Activated naive CD8-positive, alpha-beta T cell treated with anti-CD3 and anti-CD28 coated beads, Interleukin-2, amount 50 U/mL, for 24 hours (primary cell): Measurements from ENCODE around the gene ZNRF1.

Experiments
- ATAC-seq: fragments of 150-1000 bp; cut with Tn5 transposase; one replicate; pipeline ENCODE4 v1.10.0; 2021
- DNase-seq: peaks from one replicate; pipeline ENCODE4 v3.0.0; 2021
- H3K27ac Mint-ChIP-seq: one replicate; pipeline ENCODE4 v1.8.0; 2021; ENCODE audit warnings: mild to moderate bottlenecking, mixed read lengths
- H3K27me3 Mint-ChIP-seq: one replicate; pipeline ENCODE4 v1.8.0; 2021; ENCODE audit warnings: mixed read lengths
- H3K36me3 Mint-ChIP-seq: one replicate; pipeline ENCODE4 v1.8.0; 2021; ENCODE audit warnings: low read depth, mixed read lengths
- H3K4me1 Mint-ChIP-seq: one replicate; pipeline ENCODE4 v1.8.0; 2021; ENCODE audit warnings: mixed read lengths
- H3K4me3 Mint-ChIP-seq: one replicate; pipeline ENCODE4 v1.8.0; 2021; ENCODE audit warnings: mild to moderate bottlenecking, moderate library complexity, mixed read lengths
- H3K9me3 Mint-ChIP-seq: one replicate; pipeline ENCODE4 v1.8.0; 2021; ENCODE audit warnings: mixed read lengths

Gene ZNRF1

DNA sequence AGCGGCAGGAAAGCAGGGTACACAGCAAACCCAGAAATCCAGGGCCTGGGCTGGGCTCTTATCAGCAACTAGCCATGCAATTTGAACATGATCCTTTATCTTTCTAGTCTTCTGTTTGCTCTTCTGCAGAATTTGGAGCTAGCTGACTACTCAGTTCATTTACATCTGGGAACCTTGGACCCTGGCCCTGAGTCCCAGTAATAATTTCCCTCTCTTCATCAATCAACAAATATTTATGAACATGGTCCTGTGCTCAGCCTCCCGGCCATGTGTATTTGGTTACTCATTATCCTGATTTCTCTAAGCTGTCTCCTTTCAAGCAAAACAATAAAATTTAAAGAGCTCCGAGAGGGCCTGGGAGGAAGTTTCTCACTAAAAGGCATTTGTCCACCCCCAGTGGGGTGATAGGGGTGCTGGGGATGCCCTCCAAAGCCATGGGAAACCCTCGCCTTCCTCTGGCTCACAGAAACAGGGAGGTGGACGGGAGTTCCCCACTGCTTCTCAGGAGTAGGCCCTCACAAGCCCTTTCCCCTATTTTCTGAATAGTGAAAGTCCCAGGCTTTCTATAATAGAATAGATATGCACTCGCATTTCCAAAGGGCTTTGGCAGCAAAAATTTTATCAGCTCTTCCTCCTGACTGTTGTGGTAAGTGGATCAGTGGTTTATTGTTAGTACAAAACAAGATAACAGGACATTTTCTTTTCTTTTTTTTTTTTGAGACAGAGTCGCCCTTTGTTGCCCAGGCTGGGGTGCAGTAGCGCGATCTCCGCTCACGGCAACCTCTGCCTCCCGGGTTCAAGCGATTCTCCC, 7.0 kb upstream of the ZNRF1 start:
- no peaks in the 10 kb centered on the region for H3K36me3 Mint-ChIP-seq
- ATAC-seq (no peak), DNase-seq (no peak)
- peaks cover 1% of the 10 kb centered on the region for H3K27me3 Mint-ChIP-seq
- H3K9me3 Mint-ChIP-seq = no peaks in the 10 kb centered on the region
- H3K27ac Mint-ChIP-seq = no peak overlapping the region
- no peak overlapping the region for H3K4me3 Mint-ChIP-seq
- H3K4me1 Mint-ChIP-seq = no peaks in the 10 kb centered on the region

DNA sequence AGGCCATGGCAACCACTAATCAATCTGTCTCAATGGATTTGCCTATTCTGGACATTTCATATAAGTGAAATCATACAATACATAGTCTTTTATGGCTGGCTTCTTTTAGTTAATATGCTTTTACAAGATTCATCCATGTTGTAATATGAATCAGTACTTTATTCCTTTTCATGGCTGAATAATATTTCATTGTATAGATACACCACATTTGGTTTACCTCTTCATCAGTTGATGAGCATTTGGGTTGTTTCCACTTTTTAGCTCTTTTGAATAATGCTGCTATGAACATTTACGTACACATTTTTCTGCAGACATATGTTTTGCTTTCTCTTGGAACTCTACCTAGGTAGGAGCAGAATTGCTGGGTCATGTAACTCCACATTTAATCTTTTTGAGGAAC, 2.8 kb upstream of the ZNRF1 start:
- Mint-ChIP-seq H3K36me3 (no peaks in the 10 kb centered on the region), H3K4me1 (peaks cover 18% of the 10 kb centered on the region), H3K27ac (no peak overlapping the region), H3K4me3 (no peak overlapping the region), H3K9me3 (no peaks in the 10 kb centered on the region), H3K27me3 (peaks cover 17% of the 10 kb centered on the region)
- DNase-seq (no peak), ATAC-seq (no peak)

DNA sequence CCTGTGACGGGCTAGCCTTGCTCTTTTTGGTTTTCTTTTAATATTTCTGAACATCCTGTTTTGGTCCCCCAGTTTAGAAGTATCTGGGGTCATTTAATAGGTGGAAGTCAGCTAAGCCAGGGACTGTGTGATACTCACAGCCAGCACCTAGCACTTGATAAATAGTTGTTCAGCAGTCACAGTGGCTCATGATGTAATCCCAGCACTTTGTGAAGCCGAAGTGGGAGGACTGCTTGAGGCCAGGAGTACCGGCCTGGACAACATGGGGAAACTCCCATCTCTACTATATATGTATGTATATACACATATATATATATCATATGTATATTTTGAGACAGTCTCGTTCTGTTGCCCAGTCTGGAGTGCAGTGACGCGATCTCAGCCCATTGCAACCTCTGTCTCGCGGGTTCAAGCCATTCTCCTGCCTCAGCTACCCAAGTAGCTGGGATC, 1.8 kb upstream of the ZNRF1 start:
- no peak for ATAC-seq
- Mint-ChIP-seq H3K4me1 (peaks cover 20% of the 10 kb centered on the region), H3K4me3 (no peak overlapping the region), H3K27me3 (peaks cover 24% of the 10 kb centered on the region), H3K27ac (no peak overlapping the region), H3K9me3 (no peaks in the 10 kb centered on the region), H3K36me3 (no peaks in the 10 kb centered on the region)
- no peak for DNase-seq

DNA sequence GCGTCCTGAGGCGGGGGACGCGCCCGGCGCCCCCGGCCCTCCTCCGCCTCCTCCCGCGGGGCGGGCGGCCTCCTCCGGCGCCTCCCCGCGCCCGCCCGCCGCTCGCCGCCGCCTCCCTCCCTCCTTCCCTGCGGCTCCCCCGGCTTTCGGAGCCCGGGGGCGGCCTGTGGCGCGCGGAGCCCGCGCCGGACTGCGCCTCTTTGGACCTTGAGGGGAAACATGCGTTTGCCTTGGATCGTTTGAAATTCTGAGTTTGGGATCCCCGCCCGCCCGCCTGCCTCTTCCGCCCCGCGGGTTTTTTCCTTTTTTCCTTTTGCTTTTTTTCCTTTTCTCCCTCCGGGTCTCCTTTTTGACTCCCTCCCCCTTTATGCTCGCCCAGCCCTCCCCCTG, 390 bp downstream of the ZNRF1 start:
- Mint-ChIP-seq H3K4me1 (peaks cover 26% of the 10 kb centered on the region), H3K27ac (no peak overlapping the region), H3K27me3 (peaks cover 23% of the 10 kb centered on the region), H3K4me3 (peak overlapping the region; percentile 64), H3K9me3 (no peaks in the 10 kb centered on the region), H3K36me3 (no peaks in the 10 kb centered on the region)
- ATAC-seq (peak; percentile 27), DNase-seq (peak; percentile 29)

DNA sequence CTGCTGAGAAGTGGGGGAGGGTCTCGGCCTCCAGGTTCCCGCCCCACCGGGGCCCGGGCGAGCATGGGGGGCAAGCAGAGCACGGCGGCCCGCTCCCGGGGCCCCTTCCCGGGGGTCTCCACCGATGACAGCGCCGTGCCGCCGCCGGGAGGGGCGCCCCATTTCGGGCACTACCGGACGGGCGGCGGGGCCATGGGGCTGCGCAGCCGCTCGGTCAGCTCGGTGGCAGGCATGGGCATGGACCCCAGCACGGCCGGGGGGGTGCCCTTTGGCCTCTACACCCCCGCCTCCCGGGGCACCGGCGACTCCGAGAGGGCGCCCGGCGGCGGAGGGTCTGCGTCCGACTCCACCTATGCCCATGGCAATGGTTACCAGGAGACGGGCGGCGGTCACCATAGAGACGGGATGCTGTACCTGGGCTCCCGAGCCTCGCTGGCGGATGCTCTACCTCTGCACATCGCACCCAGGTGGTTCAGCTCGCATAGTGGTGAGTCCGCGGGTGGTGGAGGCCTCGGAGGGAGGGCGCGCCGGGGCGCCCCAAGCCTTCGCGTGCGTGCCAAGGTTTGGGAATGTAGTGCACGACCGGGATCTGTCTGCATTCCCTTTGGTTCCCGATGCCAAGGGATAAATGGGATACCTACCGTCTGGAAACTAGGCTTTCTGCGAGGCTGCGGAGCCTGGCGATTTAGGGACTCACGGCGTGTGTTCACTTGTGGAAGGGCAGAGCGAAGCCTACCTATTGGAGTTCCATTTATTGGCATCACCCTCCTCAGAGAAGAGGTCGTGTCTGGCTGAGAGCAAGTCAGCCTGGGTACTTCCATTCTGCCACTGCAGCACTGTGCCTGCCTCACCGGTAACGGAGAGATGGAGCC, 1.0 kb downstream of the ZNRF1 start:
- no peaks in the 10 kb centered on the region for H3K36me3 Mint-ChIP-seq
- ATAC-seq = peak; percentile 36
- peaks cover 23% of the 10 kb centered on the region for H3K27me3 Mint-ChIP-seq
- peak overlapping the region; percentile 78 for H3K4me3 Mint-ChIP-seq
- H3K9me3 Mint-ChIP-seq = no peaks in the 10 kb centered on the region
- H3K27ac Mint-ChIP-seq = no peak overlapping the region
- peak; percentile 45 for DNase-seq
- H3K4me1 Mint-ChIP-seq = peaks cover 26% of the 10 kb centered on the region

DNA sequence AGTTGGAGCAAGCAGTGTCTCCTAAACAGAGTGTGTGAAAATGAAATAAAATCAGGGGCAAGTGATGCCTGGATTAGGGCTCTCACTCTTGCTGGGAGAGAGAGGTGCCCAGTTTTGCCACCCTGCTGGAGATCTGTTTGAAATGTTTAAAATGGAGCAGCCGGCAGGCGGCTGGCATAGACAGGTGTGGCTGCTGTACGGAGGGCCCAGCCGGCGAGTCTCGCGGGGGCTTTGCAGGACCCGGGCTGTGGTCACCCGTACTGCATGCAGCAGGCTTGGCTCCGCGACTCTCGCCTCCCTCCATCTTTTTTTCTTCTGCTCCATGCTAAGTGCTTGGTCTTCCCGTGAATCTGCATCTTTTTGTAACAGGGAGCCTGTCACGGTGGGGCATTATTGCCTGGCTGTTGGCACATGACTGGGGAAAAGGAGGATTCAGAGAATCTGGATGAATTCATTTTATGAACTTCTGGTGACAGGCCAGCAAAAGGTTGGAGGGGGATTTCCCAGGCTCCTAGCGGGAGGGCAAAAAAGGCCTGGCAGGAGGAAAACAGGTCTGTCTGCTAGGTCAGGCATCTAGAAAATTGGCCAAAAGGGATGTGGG, 1.8 kb downstream of the ZNRF1 start:
- peak overlapping the region; percentile 78 for H3K4me3 Mint-ChIP-seq
- no peak overlapping the region for H3K27ac Mint-ChIP-seq
- peaks cover 23% of the 10 kb centered on the region for H3K27me3 Mint-ChIP-seq
- no peaks in the 10 kb centered on the region for H3K9me3 Mint-ChIP-seq
- H3K36me3 Mint-ChIP-seq = no peaks in the 10 kb centered on the region
- ATAC-seq (no peak), DNase-seq (no peak)
- peaks cover 26% of the 10 kb centered on the region for H3K4me1 Mint-ChIP-seq

DNA sequence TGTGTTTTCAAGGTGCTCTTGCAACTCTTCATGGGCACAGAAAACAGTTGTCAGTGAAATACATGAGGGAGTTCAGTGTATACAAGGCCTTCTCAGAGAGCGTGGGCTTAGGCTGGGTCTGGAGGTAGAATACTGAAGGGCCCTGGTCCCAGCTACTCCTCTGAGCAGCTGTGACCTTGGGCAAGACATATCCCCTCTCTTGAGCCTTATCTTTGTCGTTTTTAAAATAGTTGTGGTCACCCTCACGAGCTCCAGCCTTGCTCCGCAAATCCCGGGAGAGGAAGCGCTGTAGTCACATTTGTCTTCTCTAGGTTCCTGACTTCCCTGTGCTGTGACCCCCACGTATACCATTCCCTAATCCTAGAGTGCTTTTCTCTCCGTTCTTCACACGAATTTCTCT, 3.6 kb downstream of the ZNRF1 start:
- no peak overlapping the region for H3K4me3 Mint-ChIP-seq

DNA sequence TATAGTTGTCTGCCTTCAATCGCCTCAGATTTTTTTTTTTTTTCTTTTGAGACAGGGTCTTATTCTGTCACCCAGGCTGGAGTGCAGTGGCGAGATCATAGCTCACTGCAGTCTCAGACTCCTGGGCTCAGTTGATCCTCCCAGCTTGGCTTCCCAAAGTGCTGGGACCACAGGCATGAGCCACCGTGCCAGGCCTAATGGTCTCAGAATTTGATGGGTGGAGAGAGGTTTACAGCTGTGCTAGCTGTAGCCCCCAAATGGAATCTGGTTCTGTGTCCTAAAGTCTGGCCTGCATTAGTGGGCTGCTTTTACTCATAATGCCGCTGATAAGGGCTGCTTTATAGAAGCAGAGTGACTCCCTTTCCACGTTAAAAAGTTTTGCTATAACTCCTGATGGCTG, 5.1 kb downstream of the ZNRF1 start:
- Mint-ChIP-seq H3K4me1 (peaks cover 24% of the 10 kb centered on the region), H3K9me3 (no peaks in the 10 kb centered on the region), H3K27me3 (peaks cover 18% of the 10 kb centered on the region), H3K4me3 (no peak overlapping the region), H3K36me3 (no peaks in the 10 kb centered on the region), H3K27ac (no peak overlapping the region)
- DNase-seq (no peak), ATAC-seq (no peak)

More for the DNA sequence above, 3.6 kb downstream of the ZNRF1 start:
- Mint-ChIP-seq H3K27me3 (peaks cover 21% of the 10 kb centered on the region), H3K9me3 (no peaks in the 10 kb centered on the region), H3K4me1 (peaks cover 26% of the 10 kb centered on the region), H3K27ac (no peak overlapping the region), H3K36me3 (no peaks in the 10 kb centered on the region)
- ATAC-seq = no peak
- no peak for DNase-seq

DNA sequence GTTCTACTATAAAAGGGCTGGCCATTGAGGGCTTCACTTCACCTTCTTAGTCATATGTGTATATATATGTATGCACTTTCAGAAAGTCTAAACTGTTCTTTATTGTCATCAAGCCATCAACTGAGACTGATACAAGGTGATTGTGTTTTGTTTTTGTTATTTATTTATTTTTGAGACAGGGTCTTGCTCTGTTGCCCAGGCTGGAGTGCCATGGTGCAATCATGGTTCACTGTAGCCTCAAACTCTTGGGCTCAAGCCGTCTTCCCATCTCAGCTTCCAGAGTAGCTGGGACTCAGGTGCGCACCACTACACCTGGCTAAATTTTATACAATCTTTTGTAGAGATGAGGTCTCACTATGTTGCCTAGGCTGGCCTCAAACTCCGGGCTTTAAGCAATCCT, 5.6 kb downstream of the ZNRF1 start:
- Mint-ChIP-seq H3K36me3 (no peaks in the 10 kb centered on the region), H3K27me3 (peaks cover 18% of the 10 kb centered on the region), H3K9me3 (no peaks in the 10 kb centered on the region), H3K27ac (no peak overlapping the region), H3K4me3 (no peak overlapping the region), H3K4me1 (peaks cover 28% of the 10 kb centered on the region)
- ATAC-seq (no peak), DNase-seq (no peak)

DNA sequence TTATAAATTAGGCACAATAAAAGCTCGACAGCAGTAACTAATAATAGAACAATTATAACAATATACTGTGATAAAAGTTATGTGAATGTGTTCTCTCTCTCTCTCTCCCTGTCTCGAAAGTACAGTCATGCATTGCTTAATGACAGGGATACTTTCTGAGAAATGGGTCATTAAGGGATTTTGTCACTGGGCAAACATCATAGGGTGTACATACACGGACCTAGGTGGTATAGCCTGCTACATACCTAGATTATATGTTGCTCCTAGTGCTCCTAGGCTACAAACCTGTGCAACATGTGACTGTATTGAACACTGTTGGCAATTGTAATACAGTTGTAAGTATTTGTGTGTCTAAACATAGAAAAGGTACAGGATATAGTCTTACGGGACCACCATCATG, 6.9 kb downstream of the ZNRF1 start:
- Mint-ChIP-seq H3K36me3 (no peaks in the 10 kb centered on the region), H3K27me3 (peaks cover 11% of the 10 kb centered on the region), H3K4me1 (peaks cover 22% of the 10 kb centered on the region), H3K9me3 (no peaks in the 10 kb centered on the region), H3K27ac (no peak overlapping the region), H3K4me3 (no peak overlapping the region)
- DNase-seq = no peak
- ATAC-seq = no peak

DNA sequence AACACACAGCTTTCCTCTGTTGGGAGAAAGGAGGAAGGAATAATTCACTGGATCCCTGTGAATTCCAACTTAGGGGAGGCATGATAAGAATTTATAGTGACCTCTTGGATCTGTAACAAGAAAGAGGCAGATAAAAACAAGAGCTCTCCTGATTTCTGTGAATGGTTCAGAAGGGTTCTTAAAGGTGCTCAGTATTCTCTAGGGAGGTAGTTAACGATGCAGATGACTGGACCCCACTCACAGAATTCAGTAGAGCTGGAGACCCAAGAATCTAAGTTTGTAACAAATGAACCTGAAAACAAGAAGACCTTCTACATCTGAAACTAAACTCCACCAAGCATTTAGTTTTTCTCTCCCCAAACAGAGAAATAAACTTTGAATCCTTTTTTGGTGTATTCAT, 8.6 kb downstream of the ZNRF1 start:
- Mint-ChIP-seq H3K36me3 (no peaks in the 10 kb centered on the region), H3K9me3 (no peaks in the 10 kb centered on the region), H3K27ac (no peak overlapping the region), H3K4me1 (peaks cover 33% of the 10 kb centered on the region), H3K4me3 (no peak overlapping the region), H3K27me3 (no peaks in the 10 kb centered on the region)
- DNase-seq = no peak
- no peak for ATAC-seq

DNA sequence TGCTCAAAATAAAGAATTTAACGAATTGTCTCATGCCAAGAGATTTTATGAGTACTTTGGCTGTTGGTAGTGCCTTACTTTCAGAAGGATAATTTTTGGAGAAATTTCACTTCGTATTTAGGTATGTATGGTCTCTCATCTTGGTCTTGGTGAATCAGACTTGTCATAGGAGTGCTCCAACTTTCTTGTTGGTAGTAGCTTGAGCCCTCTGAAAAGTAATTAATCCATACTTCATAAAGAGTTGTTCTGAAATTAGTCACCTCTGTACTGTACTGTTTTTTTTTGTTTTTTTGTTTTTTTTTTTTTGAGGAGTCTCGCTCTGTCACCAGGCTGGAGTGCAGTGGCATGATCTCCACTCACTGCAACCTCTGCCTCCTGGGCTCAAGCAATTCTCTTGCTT, 11.6 kb downstream of the ZNRF1 start:
- Mint-ChIP-seq H3K9me3 (no peaks in the 10 kb centered on the region), H3K4me3 (no peak overlapping the region), H3K27ac (no peak overlapping the region), H3K36me3 (no peaks in the 10 kb centered on the region), H3K4me1 (peaks cover 39% of the 10 kb centered on the region), H3K27me3 (no peaks in the 10 kb centered on the region)
- ATAC-seq (no peak), DNase-seq (no peak)

DNA sequence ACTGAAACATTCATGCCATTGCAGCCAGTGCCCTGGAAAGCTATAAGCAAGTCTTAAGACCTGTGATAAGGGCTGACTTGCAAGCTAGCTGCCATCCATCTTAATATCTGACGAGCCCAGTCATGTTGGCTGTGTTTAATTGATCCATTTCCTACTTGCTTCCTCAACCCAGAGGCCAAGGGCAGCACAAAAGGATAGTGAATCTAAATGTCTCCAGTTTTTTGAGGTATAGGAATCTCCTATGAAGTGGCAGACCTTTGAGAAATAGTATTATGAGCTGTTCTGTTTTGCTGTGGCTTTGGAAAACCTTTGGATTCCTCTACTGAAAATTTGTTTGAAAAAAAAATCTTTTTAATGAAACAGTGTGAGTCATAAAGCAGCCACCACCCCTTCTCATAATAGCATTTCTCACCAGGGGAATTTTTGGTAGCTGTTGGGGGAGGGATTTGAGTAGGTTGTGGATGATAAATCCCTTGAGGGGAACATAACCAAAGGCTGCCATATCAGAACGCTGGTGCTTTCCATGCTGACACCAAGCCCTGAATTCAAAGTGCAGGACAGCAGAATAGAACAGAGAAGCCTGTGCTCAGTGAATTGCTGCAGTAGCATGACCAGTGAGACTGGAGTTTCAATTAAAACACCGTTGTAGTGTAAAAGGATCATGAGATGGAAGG, 12.9 kb downstream of the ZNRF1 start:
- Mint-ChIP-seq H3K4me3 (peak overlapping the region; percentile 47), H3K27ac (peak overlapping the region; percentile 87), H3K9me3 (no peaks in the 10 kb centered on the region), H3K36me3 (no peaks in the 10 kb centered on the region), H3K4me1 (peaks cover 39% of the 10 kb centered on the region), H3K27me3 (no peaks in the 10 kb centered on the region)
- peak; percentile 94 for ATAC-seq
- peak; percentile 44 for DNase-seq

DNA sequence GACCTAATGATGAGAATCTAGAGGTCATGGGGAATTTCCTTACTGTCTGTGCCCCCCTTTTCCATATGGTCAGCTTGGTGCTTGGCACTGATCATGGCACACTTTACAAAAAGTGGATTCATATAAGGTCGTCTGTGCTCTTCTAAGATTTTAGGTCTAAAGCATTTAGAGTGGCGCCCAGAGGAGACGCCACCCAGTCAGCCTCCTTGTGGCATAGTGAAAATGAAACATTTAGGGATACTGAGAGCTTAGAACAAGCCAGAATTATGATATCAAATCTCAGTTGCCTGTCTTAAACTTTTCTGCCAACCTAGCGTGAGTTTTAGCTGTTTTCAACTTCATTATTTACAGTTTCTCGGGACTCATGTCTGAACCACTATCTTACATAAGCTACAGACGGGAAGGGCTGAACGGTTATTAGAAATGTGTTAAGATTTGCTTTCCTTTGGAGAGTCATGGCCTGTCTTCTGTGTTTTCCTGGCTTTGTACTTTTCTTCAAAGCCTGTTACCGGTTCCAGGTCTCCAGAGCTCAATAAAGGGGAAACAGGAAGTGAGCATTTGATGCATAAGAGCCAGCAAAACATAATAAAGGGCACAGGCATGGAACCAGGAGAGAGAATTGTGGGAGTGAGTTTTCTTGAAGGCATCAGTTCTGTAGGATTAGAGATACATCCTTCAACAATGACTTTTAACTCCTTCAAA, 13.7 kb downstream of the ZNRF1 start:
- no peak for DNase-seq

More for the DNA sequence above, 13.7 kb downstream of the ZNRF1 start:
- no peaks in the 10 kb centered on the region for H3K9me3 Mint-ChIP-seq
- ATAC-seq = peak; percentile 20
- peak overlapping the region; percentile 87 for H3K27ac Mint-ChIP-seq
- H3K4me1 Mint-ChIP-seq = peaks cover 39% of the 10 kb centered on the region
- no peaks in the 10 kb centered on the region for H3K27me3 Mint-ChIP-seq
- H3K36me3 Mint-ChIP-seq = no peaks in the 10 kb centered on the region
- H3K4me3 Mint-ChIP-seq = peak overlapping the region; percentile 47
